ENCODE data around the gene KRTAP4-11.
"Not testable (repeated sequence)": the region's sequence is repeated elsewhere in the genome, so short reads cannot be mapped to it uniquely, and the experiment has no call there.

The KRTAP4-11 gene

GRCh38 chr17:41084100-41084856 lies 33.9 kb downstream of the KRTAP4-11 start, which contains the start of gene KRTAP4-7:
Gene KRTAP4-7, plus strand, starts transcription at chr17:41084150. Its CDS starts 57 bp downstream, at chr17:41084207.
- DNase-seq (ENCODE audit: low spot score), result not testable (repeated sequence)

- not testable (repeated sequence) for DNase-seq (ENCODE audit: low spot score)
Measured at GRCh38 chr17:41083427-41083826, 34.7 kb downstream of the KRTAP4-11 start.

GRCh38 chr17:41082626-41083025 lies 35.5 kb downstream of the KRTAP4-11 start:
- DNase-seq (ENCODE audit: low spot score), result no peak

DNA sequence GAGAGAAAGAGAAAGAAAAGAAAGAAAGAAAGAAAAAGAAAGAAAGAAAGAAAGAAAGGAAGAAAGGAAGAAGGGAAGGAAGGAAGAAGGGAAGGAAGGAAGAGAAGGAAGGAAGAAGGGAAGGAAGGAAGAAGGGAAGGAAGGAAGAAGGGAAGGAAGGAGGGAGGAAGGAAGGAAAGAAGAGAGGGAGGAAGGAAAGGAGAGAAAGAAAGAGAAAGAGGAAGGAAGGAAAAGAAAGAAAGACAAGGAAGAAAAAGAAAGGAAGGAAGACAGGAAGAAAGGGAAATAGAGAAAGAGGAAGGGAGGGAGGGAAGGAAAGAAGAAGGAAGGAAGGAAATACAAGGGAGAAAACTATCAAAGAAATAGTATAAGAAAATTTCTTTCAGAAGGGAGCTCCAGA lies 41.4 kb downstream of the KRTAP4-11 start:
- no peak for DNase-seq (ENCODE audit: low spot score)

- DNase-seq (ENCODE audit: low spot score), result no peak
Measured at GRCh38 chr17:41073676-41074075, 44.5 kb downstream of the KRTAP4-11 start.

- DNase-seq (ENCODE audit: low spot score), result no peak
Measured at GRCh38 chr17:41071606-41072360, 46.4 kb downstream of the KRTAP4-11 start.

DNA sequence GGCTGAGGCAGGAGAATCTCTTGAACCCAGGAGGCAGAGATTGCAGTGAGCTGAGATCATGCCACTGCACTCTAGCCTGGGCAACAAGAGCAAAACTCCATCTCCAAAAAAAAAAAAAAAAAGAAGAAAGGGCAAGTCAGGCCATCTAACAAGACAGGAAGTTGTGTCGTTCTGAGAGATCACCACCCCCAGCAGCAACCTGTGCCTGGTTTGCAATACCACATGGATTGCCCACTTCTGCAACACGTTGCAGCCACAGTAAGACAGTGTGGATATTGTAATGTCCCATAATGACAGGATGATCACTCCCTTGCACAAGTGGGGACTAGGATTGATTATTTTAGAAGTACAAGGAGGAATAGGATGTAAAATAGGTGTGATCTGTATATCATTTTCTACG lies 49.1 kb downstream of the KRTAP4-11 start:
- DNase-seq (ENCODE audit: low spot score), result no peak

GRCh38 chr17:41067281-41067680 lies 50.9 kb downstream of the KRTAP4-11 start:
- no peak for DNase-seq (ENCODE audit: low spot score)

All from left forelimb (tissue), 1 donor.